Natural killer cell (primary cell): Measurements from ENCODE around the gene KLK15. TPM values are rescaled to one million over a fixed set of nuclear protein-coding genes. Genes with fewer than 3 reads are reported as not detected.

ENCODE experiments used
- ATAC-seq, 3 donors: fragments of 150-1000 bp in 2 of 3; fragments of 200-7000 bp in 1 of 3; cut with Tn5 transposase; 1 replicate in 1 of 3; 2 replicates in 2 of 3; pipeline ENCODE4 v1.10.0; 2021; ENCODE audit warnings: mild to moderate bottlenecking in 2 of 3, moderate library complexity in 2 of 3
- DNase-seq, 2 donors: peaks; one replicate each; pipeline versions ENCODE4 v3.0.0 to v3.0.0-alpha.2; 2013 to 2021; ENCODE audit warnings: mixed read lengths in 1 of 2
- H3K27ac ChIP-seq: one replicate; pipeline ENCODE4 v1.5.1; 2013; ENCODE audit warnings: mild to moderate bottlenecking, low read length
- H3K27me3 ChIP-seq: one replicate; pipeline ENCODE4 v1.6.1; 2013; ENCODE audit warnings: low read length; ENCODE audit not compliant: control insufficient read depth, insufficient read depth
- H3K36me3 ChIP-seq: one replicate; pipeline ENCODE4 v1.6.1; 2013; ENCODE audit warnings: low read length; ENCODE audit not compliant: control insufficient read depth, insufficient read depth
- H3K4me1 ChIP-seq: one replicate; pipeline ENCODE4 v1.6.1; 2013; ENCODE audit warnings: low read length; ENCODE audit not compliant: control insufficient read depth, insufficient read depth
- H3K4me3 ChIP-seq: one replicate; pipeline ENCODE4 v1.5.1; 2013; ENCODE audit warnings: low read length
- H3K9me3 ChIP-seq: one replicate; pipeline ENCODE4 v1.6.1; 2013; ENCODE audit warnings: low read length; ENCODE audit not compliant: control insufficient read depth, insufficient read depth
- H3K27ac Mint-ChIP-seq, 2 donors: one replicate each; pipeline ENCODE4 v1.8.0; 2022; ENCODE audit warnings: mild to moderate bottlenecking in 2 of 2, mixed read lengths in 2 of 2, moderate library complexity in 1 of 2
- H3K27me3 Mint-ChIP-seq, 2 donors: one replicate each; pipeline ENCODE4 v1.8.0; 2022; ENCODE audit warnings: low read depth in 2 of 2, mixed read lengths in 2 of 2
- H3K36me3 Mint-ChIP-seq: one replicate; pipeline ENCODE4 v1.8.0; 2022; ENCODE audit warnings: mixed read lengths
- H3K4me1 Mint-ChIP-seq, 2 donors: one replicate each; pipeline ENCODE4 v1.8.0; 2022; ENCODE audit warnings: mixed read lengths in 2 of 2
- H3K4me3 Mint-ChIP-seq: one replicate; pipeline ENCODE4 v1.8.0; 2022; ENCODE audit warnings: mild to moderate bottlenecking, moderate library complexity, mixed read lengths
- H3K9me3 Mint-ChIP-seq, 2 donors: one replicate each; pipeline ENCODE4 v1.8.0; 2022; ENCODE audit warnings: mixed read lengths in 2 of 2
- WGBS: methylation state at CpG from one replicate; pipeline ENCODE4 v1.1.7; 2013; ENCODE audit warnings: missing lambda C conversion rate; ENCODE audit not compliant: insufficient coverage; 5-methylcytosine and 5-hydroxymethylcytosine counted together
- intact Hi-C: fragments of 100-400 bp; cut with micrococcal nuclease; formaldehyde crosslinking; loops from one replicate; pipeline ENCODE4 v1.14.2; 2022
- total RNA-seq, 4 donors: library from RNA; stranded (reverse); fragments of 120-200 nt in 1 of 4; gene quantifications; one replicate each; pipeline versions ENCODE4 v1.2.3 to v1.2.4, GENCODE V29; 2013 to 2022
- TF ChIP-seq, protein P1 (sequence below): fragments of 200-600 bp; IDR thresholded peaks from one replicate; pipeline ENCODE4 v1.8.0; 2022; ENCODE audit warnings: antibody characterized with exemption

The KLK15 gene
- total RNA-seq, 3 donors from 2014 or later (not counting 1 experiment from before 2014, with no cell fraction given) = not detected

DNA sequence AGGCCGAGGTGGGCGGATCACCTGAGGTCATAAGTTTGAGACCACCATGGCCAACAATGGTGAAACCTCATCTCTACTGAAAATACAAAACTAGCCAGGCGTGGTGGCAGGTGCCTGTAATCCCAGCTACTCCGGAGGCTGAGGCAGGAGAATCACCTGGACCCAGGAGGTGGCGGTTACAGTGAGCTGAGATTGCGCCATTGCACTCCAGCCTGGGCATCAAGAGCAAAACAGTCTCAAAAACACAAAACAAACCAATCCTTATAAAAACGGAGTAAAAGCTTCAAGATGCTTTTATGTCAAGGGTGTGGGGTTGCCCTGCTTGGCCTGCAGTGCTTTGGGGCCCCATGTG is 36.0 kb downstream of the KLK15 start:
- Histone ChIP-seq H3K4me3 (no peak overlapping the region), H3K4me1 (no peaks in the 10 kb centered on the region), H3K27me3 (no peaks in the 10 kb centered on the region), H3K9me3 (no peaks in the 10 kb centered on the region), H3K27ac (no peak overlapping the region), H3K36me3 (peaks cover 26% of the 10 kb centered on the region)
- WGBS = 92% methylated on average over 7 of the region's 7 CpGs
- no peak for ATAC-seq
- Mint-ChIP-seq H3K27me3 (no peaks in the 10 kb centered on the region), H3K27ac (no peak overlapping the region), H3K9me3 (no peaks in the 10 kb centered on the region), H3K4me3 (no peak overlapping the region), H3K36me3 (no peaks in the 10 kb centered on the region), H3K4me1 (peaks cover 0 to 6% of the 10 kb centered on the region in 2 donors)
- no peak for DNase-seq
- intact Hi-C loops = no loop called here
- TF ChIP-seq, protein P1, sequence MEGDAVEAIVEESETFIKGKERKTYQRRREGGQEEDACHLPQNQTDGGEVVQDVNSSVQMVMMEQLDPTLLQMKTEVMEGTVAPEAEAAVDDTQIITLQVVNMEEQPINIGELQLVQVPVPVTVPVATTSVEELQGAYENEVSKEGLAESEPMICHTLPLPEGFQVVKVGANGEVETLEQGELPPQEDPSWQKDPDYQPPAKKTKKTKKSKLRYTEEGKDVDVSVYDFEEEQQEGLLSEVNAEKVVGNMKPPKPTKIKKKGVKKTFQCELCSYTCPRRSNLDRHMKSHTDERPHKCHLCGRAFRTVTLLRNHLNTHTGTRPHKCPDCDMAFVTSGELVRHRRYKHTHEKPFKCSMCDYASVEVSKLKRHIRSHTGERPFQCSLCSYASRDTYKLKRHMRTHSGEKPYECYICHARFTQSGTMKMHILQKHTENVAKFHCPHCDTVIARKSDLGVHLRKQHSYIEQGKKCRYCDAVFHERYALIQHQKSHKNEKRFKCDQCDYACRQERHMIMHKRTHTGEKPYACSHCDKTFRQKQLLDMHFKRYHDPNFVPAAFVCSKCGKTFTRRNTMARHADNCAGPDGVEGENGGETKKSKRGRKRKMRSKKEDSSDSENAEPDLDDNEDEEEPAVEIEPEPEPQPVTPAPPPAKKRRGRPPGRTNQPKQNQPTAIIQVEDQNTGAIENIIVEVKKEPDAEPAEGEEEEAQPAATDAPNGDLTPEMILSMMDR = no peak

DNA sequence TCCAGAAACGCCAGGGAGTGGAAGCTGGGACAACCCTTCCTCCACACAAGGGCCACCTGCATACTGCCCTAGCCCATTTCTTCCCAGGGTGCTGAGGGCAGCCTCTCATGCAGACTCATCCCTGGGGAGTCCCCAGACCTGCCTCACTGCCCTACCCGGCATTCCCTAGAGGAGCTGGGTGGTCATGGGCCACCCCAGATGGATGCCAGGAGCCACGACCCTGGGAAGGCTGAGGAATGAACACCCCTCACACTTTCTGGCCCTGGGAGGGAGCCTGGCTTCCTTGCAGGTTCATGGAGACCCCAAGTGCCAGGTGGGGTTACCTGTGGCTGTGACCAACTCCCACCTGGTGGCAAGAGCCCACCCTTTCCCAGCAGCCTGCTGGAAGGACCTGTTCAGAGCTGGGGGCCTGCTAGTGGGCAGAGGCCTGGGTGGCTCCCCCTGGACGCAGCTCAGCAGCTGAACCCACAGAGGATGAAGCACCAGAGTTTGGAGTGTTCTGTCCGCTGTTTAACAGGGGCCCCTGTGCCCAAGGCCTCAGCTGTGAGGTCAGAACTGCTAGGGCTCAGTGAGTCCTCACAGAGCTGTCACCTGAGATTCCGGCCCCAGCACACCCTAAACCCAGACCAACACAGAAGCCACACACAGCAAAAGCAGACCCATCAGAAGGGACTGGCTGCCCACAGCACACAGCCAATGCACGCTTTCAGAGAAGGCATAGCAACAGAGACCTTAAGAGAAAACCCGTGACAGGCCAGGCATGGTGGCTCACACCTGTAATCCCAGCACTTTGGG is 36.5 kb downstream of the KLK15 start:
- DNase-seq (no peak), ATAC-seq (no peak)
- no peaks in the 10 kb centered on the region for H3K36me3 Mint-ChIP-seq
- no peaks in the 10 kb centered on the region for H3K4me1 ChIP-seq
- H3K4me3 ChIP-seq = no peak overlapping the region
- H3K27ac Mint-ChIP-seq = no peak overlapping the region
- H3K9me3 ChIP-seq = no peaks in the 10 kb centered on the region
- H3K4me3 Mint-ChIP-seq = no peak overlapping the region
- 91% methylated on average over 8 of the region's 8 CpGs for WGBS
- no peak overlapping the region for H3K27ac ChIP-seq
- H3K9me3 Mint-ChIP-seq = no peaks in the 10 kb centered on the region
- no peaks in the 10 kb centered on the region for H3K4me1 Mint-ChIP-seq
- TF ChIP-seq, protein P1 = no peak
- intact Hi-C loops = no loop called here
- no peaks in the 10 kb centered on the region for H3K27me3 Mint-ChIP-seq
- no peaks in the 10 kb centered on the region for H3K27me3 ChIP-seq
- peaks cover 26% of the 10 kb centered on the region for H3K36me3 ChIP-seq

DNA sequence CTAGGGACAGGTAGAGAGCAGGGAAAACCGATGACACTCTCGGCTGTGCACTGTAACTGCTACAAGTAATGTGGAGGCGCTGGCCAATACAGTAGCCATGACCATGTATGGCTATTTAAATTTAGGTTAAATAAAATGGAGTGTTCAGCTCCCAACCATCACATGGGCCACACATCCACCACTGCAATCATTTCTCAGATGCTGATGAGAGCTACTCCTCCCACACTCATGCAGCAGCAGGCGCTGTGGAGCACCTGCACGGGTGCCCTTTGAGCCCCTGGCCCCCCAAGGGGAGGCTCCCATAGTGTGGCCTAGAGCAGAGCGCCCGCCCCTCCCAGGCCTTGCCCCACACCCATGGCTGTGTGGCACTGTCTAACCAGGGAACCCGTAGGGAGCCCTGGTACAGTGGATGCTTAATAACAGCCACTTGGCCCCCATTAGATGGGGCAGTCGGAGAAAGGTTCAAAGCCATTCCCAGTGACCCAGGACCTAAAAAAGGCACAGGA is 37.2 kb downstream of the KLK15 start:
- TF ChIP-seq, protein P1 = no peak
- Mint-ChIP-seq H3K9me3 (no peaks in the 10 kb centered on the region), H3K27me3 (peaks cover 0 to under 1% of the 10 kb centered on the region in 2 donors), H3K4me3 (no peak overlapping the region), H3K4me1 (peaks cover 0 to 2% of the 10 kb centered on the region in 2 donors), H3K36me3 (no peaks in the 10 kb centered on the region), H3K27ac (no peak overlapping the region)
- ATAC-seq (no peak), DNase-seq (no peak)
- Histone ChIP-seq H3K27ac (no peak overlapping the region), H3K9me3 (no peaks in the 10 kb centered on the region), H3K4me3 (no peak overlapping the region), H3K27me3 (no peaks in the 10 kb centered on the region), H3K4me1 (no peaks in the 10 kb centered on the region), H3K36me3 (peaks cover 25% of the 10 kb centered on the region)
- intact Hi-C loops = no loop called here
- WGBS = 89% methylated on average over 9 of the region's 9 CpGs
